HG03520 (cell line): ENCODE results near the gene SLC39A11.
"Not testable (repeated sequence)": the region's sequence is repeated elsewhere in the genome, so short reads cannot be mapped to it uniquely, and the experiment has no call there.

ENCODE experiments used
- ATAC-seq: cut with Tn5 transposase; IDR thresholded peaks from one replicate; pipeline ENCODE4 v1.9.1; 2021; ENCODE audit warnings: mild to moderate bottlenecking, moderate library complexity; ENCODE audit not compliant: unreplicated experiment

Gene SLC39A11

GRCh38 chr17:73111386-73111785 is 18.9 kb upstream of the SLC39A11 start:
- ATAC-seq: no peak

- no peak for ATAC-seq
Measured at GRCh38 chr17:73107191-73107590, 14.7 kb upstream of the SLC39A11 start.

- no peak for ATAC-seq
Measured at GRCh38 chr17:73105431-73105830, 12.9 kb upstream of the SLC39A11 start.

GRCh38 chr17:73104450-73104849 is 12.0 kb upstream of the SLC39A11 start:
- no peak for ATAC-seq

- no peak for ATAC-seq
Measured at GRCh38 chr17:73103641-73104335, 11.3 kb upstream of the SLC39A11 start.

GRCh38 chr17:73101031-73101430 is 8.5 kb upstream of the SLC39A11 start:
- no peak for ATAC-seq

GRCh38 chr17:73100363-73100762 is 7.9 kb upstream of the SLC39A11 start:
- no peak for ATAC-seq

GRCh38 chr17:73099511-73099910 is 7.0 kb upstream of the SLC39A11 start:
- no peak for ATAC-seq

GRCh38 chr17:73098919-73099318 is 6.4 kb upstream of the SLC39A11 start:
- no peak for ATAC-seq

- not testable (repeated sequence) for ATAC-seq
Measured at GRCh38 chr17:73097973-73098765, 5.7 kb upstream of the SLC39A11 start.

GRCh38 chr17:73096866-73097265 is 4.4 kb upstream of the SLC39A11 start:
- no peak for ATAC-seq

GRCh38 chr17:73096211-73096610 is 3.7 kb upstream of the SLC39A11 start:
- no peak for ATAC-seq

GRCh38 chr17:73093286-73093685 is 798 bp upstream of the SLC39A11 start:
- ATAC-seq: no peak

- ATAC-seq: no peak
Measured at GRCh38 chr17:73091770-73092522, 542 bp downstream of the SLC39A11 start.

- ATAC-seq: no peak
Measured at GRCh38 chr17:73091410-73091769, 1.1 kb downstream of the SLC39A11 start.

GRCh38 chr17:73090396-73091202 is 1.9 kb downstream of the SLC39A11 start:
- no peak for ATAC-seq

GRCh38 chr17:73089322-73090317 is 2.9 kb downstream of the SLC39A11 start:
- no peak for ATAC-seq

GRCh38 chr17:73088561-73088960 is 3.9 kb downstream of the SLC39A11 start:
- ATAC-seq: no peak

GRCh38 chr17:73083432-73083831 is 9.1 kb downstream of the SLC39A11 start:
- no peak for ATAC-seq

- ATAC-seq: no peak
Measured at GRCh38 chr17:73074566-73074965, 17.9 kb downstream of the SLC39A11 start.
